GM19467 (cell line): ENCODE measurements around the gene UIMC1.
"Not testable (repeated sequence)": the region's sequence is repeated elsewhere in the genome, so short reads cannot be mapped to it uniquely, and the experiment has no call there.

Source experiments
- ATAC-seq: cut with Tn5 transposase; IDR thresholded peaks from one replicate; pipeline ENCODE4 v1.9.1; 2021; ENCODE audit warnings: mild to moderate bottlenecking, moderate library complexity; ENCODE audit not compliant: unreplicated experiment

The UIMC1 gene

DNA sequence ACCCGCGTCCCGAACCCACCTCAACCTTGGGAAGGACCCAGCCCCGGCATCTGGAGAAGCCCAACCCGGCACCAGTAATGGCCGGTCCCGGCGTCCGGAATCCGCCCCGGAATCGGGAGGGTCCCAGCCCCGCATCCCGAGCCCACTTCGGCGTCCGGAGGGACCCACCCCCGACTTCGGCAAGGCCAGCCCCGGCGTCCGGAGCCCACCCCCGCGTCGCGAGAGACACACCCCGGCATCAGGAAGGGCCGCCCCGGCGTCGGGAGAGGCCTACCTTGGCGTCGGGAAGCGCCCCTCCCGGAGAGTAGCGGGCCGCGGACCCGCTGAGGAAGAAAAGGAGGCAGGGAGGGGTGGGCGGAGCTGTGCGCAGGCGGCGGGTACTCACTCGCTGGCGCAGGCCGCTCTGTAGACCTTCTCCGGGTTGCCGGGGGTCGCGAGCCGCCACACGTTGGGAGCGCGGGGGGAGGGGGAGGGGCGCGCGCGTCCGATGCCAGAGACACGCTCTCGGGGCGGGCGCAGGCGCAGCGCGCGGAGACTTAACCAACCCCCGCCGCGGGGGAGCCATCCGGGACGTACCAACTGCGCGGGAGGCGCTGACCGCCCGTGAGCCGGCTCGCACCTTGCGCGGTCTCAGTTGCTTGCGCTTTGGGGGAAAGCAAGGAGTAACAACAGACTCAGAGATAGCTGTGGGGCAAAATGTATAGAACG lies at the start of gene UIMC1:
Gene UIMC1 (minus strand): TSS at position 515 of the 708 bp plus-strand sequence. CDS start 24,164 bp downstream, outside the sequence.
- ATAC-seq, result peak; percentile 73

DNA sequence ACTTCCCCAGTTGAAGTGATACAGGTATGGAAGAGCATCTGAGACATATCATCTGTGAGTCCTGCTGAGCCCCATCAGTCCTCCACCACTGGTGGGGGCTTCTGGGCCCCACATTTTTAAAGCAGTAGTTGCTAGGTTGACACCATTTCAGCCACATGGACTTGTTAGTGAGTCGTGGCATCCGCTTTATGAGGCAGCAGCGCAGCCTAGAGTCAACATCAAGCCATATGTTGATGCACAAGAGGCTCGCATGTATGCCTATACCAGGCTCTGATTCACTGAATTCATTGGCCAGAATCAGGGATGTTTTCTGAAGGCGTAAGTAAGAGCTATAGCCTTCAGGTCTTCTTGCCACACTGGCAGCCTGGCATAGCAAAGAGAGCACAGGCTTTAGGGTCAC lies 42.7 kb upstream of the UIMC1 start:
- ATAC-seq, result no peak

DNA sequence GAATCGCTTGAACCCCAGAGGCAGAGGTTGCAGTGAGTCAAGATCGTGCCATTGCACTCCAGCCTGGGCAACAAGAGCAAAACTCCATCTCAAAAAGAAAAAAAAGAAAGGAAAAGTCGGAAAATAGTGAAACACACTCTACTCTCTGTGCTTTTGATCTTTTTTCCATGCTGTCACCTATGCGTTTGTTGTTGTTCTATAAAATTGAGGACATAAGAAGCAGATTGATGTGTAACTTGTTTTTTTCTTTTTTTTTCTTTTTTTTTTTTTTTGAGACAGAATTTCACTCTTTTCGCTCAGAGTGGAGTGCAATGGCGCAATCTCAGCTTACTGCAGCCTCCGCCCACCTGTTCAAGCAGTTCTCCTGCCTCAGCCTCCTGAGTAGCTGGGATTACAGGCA lies 42.0 kb upstream of the UIMC1 start:
- not testable (repeated sequence) for ATAC-seq

DNA sequence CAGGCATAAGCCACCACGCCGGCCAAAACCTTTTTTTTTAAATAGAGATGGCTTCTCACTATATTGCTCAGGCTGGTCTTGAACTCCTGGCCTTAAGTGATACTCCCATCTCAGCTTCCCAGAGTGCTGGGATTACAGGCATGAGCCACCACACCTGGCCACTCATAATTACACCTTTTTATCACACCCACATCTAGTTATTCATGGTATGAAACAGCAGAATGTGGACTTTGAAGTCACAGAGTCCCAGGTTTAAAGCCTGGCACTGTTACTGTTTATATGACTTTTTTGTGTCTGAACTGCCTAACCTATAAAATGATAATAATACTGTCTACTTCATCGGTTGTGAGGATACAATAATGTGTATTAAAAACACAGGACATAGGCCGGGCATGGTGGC lies 39.1 kb upstream of the UIMC1 start:
- ATAC-seq, result no peak

DNA sequence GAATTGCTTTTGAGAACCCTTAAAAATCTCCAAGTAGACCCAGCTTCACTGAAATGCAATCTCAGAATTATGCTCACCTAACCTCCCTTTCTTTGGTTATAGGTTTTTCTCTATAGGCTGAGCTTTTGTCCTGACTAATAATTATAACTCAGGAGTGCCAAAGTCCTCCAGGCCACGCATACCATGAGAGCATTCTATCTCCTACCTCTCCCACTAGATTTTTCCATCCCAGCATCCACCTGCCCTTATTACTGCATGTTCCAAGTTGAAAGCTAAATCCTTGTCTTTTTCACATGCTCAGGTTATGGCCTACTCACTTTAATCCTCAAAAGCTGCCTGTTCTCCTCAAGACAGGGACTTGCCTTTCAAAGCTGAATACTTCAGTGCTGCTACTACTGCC lies 38.1 kb upstream of the UIMC1 start:
- no peak for ATAC-seq

DNA sequence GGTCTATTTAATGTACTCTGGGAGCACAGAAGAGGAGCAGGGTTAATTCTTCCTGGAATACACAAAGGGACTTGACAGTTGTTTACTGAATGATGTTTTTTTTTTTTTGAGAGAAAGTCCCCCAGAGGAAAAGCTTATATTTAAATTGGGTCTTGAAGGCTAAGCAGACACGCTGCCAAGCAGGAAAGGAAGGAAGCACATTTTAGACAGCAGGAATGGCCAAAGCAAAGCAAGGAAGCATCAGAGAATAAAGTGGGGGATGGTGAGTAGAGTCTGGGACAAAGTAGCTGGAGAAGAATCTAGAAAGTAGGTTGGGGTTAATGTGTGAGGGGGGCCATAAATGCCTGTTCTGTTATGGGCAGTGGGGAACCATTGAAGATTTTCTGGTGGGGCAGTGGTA lies 37.4 kb upstream of the UIMC1 start:
- no peak for ATAC-seq

DNA sequence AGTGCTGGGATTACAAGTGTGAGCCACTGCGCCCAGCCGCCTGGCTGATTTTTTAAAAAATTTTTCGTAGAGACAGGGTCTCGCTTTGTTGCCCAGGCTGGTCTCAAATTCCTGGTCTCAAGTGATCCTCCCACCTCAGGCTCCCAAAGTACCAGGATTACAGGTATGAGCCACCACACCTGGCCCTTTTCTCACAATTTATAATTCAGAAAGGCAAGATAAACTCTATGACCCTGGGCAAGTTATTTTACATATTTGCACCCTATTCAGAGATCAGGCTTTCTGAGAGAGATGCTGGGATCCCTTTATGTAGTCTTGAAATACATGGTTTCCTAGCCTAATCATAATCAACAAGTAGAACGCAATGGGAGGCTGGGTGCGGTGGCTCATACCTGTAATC lies 36.5 kb upstream of the UIMC1 start:
- ATAC-seq, result no peak

DNA sequence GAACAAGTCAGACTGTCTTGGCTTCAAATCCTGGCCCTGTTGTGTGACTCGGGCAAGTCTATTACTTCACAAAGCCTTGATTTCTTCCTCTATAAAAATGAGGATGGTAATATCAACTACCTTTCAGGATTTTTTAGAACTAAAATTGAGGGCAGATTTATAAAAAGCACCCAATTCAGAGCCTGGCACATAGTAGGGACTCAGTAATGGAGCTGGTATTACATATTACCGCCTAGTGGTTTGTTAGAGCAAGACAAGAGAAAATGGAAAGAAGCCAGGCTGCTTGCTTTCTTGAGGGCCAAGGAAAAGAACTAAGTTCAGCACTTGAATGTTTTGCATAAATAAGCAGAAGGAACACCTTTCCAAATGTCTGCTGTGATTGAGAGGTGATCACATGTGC lies 35.4 kb upstream of the UIMC1 start:
- ATAC-seq, result no peak

DNA sequence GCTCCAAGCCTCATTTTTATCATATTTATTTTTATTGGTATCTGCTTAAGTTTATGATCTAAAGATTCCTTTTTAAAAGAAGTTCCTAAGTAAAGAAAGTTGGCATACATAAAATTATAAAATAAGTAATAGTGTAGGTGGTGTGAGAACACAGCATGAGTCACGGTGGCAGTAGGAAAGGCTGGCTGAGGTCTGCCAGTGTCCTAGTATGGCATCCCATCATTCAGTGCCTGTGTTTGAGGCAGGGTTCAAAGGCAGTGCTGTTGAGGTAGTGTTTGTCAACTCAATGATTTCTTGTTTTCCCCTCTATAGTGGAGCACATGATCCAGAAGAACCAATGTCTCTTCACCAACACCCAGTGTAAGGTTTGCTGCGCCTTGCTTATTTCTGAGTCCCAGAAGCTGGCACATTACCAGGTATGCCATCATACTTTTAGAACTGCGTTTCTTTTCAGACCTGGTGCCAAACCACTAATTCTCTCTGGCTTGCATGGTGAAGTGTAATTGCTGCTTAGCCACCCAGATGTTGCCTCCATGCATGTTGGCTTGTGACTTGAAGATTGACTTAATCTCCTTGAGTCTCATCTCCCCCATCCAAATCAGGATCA lies 34.3 kb upstream of the UIMC1 start:
- ATAC-seq, result no peak

DNA sequence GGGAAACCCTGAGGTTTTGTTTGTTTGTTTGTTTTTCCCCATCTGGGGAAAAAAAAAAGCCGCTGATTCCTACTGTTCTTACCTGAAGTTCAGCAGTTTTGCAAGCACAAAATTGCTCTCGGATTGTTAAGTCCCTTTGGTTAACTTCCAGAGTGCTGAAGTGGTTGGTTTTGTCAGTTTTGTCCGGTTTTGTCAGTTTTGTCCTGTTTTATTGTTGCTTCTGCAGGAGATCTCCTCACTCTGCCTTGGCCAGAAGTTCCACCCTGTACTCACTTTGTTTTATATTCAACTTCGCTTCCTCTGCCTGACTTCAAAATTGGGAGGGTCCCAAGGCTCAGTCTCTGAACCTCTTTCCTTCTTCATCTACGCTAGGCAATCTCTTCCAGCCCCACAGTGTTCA lies 30.3 kb upstream of the UIMC1 start:
- ATAC-seq, result no peak

DNA sequence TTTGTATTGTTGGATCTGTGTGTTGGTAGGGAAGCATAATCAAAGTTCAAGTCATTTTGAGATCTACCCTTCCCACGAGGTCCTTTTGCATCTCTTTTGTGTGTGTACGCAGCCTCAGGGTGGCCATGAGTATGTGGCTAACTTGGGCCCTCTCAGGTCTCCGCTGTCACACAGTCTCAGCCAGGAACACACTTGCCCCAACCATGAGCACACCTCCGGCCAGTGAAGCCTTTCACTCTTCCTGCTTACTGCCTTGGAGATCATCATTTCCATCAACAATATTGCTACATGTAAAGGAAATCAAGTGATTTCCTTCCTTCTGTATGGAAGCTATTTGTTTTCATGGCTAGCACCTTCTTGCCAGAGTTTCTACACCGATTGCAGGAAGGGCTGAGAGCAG lies 29.9 kb upstream of the UIMC1 start:
- ATAC-seq, result no peak

DNA sequence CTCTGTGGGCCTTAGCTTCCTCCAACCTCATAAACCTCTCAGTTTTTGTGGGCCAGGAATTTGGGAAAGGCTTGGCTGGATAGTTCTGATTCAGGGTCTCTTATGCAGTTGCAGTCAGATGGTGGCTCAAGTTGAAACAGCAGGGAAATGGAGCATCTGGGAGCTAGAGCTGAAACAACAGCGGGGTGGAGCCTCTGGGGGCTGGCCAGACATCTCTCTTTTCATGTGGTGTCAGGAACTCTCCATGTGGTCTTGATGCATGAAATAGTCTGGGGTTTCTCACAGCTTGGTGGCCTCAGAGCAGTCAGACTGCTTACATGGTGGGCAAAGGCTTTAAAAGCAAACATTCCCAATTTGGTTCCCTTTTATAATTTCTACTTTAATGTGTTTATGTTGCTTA lies 29.4 kb upstream of the UIMC1 start:
- ATAC-seq, result no peak

DNA sequence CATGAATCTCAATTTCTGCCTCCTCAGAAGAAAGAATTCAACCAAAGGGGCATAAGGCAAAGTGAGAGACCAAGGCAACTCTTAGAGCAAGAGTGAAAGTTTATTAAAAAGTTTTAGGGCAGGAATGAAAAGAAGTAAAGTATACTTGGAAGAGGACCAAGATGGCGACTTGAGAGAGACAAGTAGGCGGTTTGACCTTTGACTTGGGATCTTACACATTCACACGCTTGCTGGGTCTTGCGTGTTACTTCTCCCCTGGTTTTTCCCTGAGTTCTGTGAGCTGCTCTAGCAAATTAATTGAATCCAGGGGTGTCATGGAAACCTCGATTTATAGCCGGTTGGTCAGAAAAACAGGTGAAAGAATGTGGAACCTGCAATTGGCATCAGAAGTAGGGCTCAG lies 22.9 kb upstream of the UIMC1 start:
- no peak for ATAC-seq

DNA sequence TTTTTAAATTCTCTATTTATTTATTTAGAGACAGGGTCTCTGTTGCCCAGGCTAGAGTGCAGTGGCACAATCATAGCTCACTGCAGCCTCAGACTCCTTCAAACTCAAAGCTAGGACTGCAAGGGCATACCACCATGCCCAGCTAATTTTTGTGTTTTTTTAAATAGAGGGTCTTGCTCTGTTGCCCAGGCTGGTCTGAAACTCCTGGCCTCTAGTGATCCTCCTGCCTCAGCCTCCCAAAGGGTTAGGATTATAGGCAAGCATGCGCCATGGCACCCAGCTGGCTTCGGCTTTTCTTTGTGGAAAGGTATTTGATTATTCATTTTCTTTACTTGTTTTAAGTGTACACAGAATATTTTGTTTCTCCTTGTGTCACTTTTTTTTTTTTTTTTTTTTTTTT lies 21.1 kb upstream of the UIMC1 start:
- no peak for ATAC-seq

DNA sequence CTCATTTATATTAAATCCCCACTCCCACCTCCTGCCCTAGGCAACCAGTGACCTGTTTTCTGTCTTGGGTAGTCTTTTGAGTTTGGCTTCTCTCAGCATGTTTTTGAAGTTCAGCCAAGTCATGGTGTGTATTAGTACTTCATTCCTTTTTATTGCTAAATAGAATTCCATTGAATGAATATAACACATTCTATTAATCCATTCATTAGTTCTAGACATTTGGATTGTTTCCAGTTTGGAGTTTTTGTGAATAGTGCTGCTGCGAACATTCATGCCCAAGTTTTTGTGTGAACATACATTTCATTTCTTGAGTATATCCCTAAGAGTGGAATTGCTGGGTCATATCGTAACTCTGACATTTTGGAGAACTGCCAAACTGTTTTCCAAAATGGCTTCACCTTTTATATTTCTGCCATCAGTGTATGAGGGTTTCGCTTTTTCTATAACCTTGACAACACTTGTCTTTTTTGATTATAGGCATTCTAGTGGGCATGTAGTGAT lies 18.6 kb upstream of the UIMC1 start:
- ATAC-seq, result no peak

DNA sequence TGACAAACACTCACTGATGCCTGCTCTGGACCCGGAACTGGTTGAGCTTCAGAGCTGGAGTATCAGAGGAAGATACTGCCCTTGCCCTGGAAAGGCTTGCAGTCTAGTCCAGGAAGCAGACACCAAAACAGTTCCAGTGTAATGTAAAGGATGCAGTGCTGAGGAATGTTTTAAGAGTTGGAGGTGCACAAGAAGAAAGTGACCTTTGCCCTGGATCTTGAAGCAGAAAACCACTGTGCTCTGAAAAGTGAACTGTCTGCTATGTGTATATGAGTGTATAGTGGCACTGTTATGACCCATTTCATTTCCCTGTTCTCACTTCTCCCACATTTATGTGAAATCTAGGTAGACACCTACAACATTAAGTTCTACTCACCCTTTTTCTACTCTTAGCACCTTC lies 18.0 kb upstream of the UIMC1 start:
- no peak for ATAC-seq

DNA sequence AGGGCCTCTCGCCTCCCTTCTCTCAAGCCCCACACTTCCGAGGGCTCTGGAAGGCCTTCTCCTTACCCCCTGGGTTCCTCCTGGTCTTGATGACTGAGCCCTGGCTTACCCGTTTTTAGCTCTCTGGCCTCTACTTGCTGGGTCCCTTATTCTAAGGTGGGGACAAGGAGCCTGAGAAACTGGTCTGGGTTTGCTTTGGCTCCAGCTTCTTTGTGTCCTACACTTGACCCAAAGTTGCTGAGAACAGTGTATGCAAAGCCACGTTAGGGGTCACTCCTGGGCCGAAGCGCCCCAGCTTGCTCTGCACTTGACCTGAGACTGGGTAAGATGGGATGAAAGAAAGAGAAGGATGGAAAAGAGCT lies 16.7 kb upstream of the UIMC1 start:
- no peak for ATAC-seq

DNA sequence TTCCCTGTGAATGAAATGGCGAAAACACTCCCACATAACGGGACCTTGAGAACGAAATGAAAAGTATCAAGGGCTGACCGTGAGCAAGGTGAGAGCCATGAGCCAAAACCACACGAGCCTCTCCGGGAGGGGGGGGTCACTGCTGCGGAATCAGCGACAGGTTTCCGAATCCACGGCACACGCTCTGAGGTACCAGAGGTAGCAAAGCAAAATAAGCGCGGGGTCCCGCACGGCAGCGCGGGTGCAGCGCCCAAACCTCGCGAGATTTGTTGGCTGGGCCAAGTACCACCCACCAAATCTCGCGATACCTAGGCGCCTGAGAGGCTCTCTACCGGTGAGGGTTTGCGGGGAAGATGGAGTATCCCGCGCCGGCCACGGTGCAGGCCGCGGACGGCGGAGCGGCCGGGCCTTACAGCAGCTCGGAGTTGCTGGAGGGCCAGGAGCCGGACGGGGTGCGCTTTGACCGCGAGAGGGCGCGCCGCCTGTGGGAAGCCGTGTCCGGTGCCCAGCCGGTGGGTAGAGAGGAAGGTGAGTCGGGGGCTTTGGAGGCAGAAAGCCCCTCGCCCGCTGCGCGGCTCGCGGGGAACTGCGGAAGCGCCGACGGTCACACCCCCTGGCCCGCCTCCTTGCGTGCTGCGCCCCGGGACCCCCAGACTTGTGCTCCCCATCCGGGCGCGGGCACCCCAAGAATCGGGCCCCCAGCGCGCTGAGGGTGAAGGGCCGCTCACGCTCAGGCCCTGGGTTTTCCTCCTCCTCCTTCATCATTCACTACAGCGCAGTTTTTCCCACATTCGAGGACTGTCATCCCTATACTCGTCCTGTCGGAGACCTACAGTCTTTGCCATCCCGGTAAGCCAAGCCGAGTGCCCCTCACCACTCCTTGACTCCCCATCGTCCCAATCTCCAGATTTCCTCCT lies 16.1 kb upstream of the UIMC1 start, which contains the start of gene ZNF346:
Gene ZNF346 (plus strand): TSS at position 311 of the 917 bp plus-strand sequence. CDS start 43 bp downstream, at position 354.
- peak; percentile 75 for ATAC-seq

DNA sequence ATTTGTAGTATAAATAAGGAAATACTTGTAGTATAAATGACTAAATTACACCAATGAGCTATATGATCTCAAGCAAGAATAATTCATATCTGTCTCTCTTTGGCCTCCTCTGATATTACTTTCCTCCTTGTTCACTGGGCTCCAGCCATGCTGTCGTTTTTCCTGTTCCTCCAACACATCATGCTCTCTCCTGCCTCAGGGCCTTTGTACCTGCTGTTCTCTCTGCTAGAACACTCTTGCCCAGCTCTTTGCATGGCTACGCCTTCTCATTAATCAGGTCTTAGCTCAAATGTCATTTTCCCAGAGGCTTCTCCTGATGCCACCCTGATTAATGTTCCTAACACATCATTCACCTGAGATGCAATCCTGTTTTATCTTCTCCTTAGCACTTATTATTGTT lies 13.5 kb upstream of the UIMC1 start:
- ATAC-seq, result no peak

DNA sequence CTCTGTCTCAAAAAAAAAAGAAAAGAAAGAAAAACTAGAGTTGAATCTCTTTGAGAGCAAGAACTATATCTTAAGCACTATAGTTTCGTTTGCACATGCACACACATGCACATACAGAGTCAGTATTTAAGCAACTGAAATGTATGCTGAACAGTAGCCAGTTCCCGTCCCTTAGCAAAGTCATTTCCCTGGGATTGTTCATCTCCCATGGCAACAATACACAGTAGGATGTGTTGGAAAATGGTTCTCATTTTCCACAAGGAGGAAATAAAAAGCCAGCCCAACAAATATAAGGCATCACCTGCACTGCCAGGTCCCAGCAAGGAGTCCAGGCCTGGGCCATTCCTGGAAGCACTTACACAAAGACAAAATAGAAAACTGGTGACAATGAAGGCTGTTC lies 11.8 kb upstream of the UIMC1 start:
- no peak for ATAC-seq

DNA sequence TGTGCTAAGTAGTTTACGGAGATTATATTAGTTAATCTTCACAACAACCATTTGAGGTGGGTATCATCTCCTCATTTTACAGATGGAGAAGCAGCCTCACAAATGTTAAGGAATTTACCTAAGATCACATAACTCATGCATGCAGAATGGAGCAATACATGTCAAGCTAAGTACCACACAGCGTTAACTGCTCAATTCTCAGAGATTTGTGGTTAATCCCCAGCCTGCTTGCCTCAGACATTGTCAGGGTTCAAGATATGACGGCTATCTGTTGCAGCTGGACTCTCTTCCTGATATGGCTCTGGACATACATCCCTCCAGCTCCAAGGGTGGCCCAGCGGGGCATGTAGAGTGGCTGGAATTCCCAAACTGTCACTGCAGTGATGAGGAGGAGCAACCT lies 8.6 kb upstream of the UIMC1 start:
- no peak for ATAC-seq

DNA sequence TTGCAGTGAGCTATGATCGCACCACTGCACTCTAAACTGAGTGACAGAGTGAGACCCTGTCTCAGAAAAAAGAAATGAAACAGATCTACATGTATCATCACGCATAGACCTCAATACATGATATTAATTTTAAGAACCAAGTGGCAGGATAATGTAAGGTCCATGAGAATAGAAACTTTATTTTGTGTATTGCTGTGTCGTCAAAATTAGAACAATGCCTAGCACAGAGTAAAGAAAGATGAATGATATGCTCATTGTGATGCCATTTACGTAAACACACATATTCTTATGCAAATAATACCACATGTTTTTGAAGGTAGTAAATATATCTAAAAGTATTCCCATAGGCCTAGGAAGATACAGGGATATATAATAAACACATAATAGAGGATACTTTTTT lies 3.6 kb upstream of the UIMC1 start:
- ATAC-seq, result no peak
